Measurements from ENCODE around the gene RDH11. TPM values are rescaled to one million over a fixed set of nuclear protein-coding genes. Genes with fewer than 3 reads are reported as not detected.
"Not testable (repeated sequence)": the region's sequence is repeated elsewhere in the genome, so short reads cannot be mapped to it uniquely, and the experiment has no call there.

RDH11 gene
- total RNA-seq, 1 experiment from 2014 or later, result 45.1 TPM

- H3K27me3 ChIP-seq (ENCODE audit: control insufficient read depth, insufficient read depth, low read length), result no peaks in the 10 kb centered on the region; the same call in none of the 2 replicates
- no peak for TF ChIP-seq TCF7L2 (IDR thresholded peaks at IDR 0.05; ENCODE audit: low read depth, low read length)
- TF ChIP-seq, protein P1, sequence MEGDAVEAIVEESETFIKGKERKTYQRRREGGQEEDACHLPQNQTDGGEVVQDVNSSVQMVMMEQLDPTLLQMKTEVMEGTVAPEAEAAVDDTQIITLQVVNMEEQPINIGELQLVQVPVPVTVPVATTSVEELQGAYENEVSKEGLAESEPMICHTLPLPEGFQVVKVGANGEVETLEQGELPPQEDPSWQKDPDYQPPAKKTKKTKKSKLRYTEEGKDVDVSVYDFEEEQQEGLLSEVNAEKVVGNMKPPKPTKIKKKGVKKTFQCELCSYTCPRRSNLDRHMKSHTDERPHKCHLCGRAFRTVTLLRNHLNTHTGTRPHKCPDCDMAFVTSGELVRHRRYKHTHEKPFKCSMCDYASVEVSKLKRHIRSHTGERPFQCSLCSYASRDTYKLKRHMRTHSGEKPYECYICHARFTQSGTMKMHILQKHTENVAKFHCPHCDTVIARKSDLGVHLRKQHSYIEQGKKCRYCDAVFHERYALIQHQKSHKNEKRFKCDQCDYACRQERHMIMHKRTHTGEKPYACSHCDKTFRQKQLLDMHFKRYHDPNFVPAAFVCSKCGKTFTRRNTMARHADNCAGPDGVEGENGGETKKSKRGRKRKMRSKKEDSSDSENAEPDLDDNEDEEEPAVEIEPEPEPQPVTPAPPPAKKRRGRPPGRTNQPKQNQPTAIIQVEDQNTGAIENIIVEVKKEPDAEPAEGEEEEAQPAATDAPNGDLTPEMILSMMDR (IDR thresholded peaks at IDR 0.05), result no peak
- TF ChIP-seq POLR2AphosphoS5 (IDR thresholded peaks at IDR 0.05; ENCODE audit: low read depth, low read length), result no peak
- TF ChIP-seq REST (IDR thresholded peaks at IDR 0.05; ENCODE audit: insufficient read depth in 1 of 2, low read depth in 2 of 2, low read length in 1 of 2), result no peak
- TF ChIP-seq SIN3A (IDR thresholded peaks at IDR 0.05; ENCODE audit: borderline replicate concordance, insufficient read depth, low read depth, low read length), result no peak
- H3K27ac ChIP-seq (ENCODE audit: low read length), result no peak overlapping the region
- DNase-seq (ENCODE audit: low read depth, low spot score) (no peak), ATAC-seq (no peak)
- no peaks in the 10 kb centered on the region for H3K36me3 ChIP-seq (ENCODE audit: control insufficient read depth, insufficient read depth, low read length)
- BruUV-seq (replicated peaks), result no TSS peak
- CTCF ChIA-PET, result interaction anchor here (1.3 kb wide), 1 partner anchor 17 kb away, joined by 3 read pairs; no protein-coding TSS in a partner anchor
- intact Hi-C loops (cut with micrococcal nuclease; ENCODE audit: unreplicated experiment), result no loop called here
- POLR2A ChIA-PET, result no interaction called here
- H3K4me3 ChIP-seq (ENCODE audit: low read depth in 2 of 2, low read length in 2 of 2), result no peak overlapping the region
- H3K4me1 ChIP-seq (ENCODE audit: control insufficient read depth, insufficient read depth, low read length), result no peaks in the 10 kb centered on the region
- in situ Hi-C loops (cut with HindIII; ENCODE audit: low pct_unique_long_range_greater_than_20kb, low sequenced_read_pairs), result no loop called here
- H3K9me3 ChIP-seq (ENCODE audit: control insufficient read depth, insufficient read depth, low read depth, low read length), result no peaks in the 10 kb centered on the region
Observed at GRCh38 chr14:67721875-67722274, 26.3 kb upstream of the RDH11 start.

DNA sequence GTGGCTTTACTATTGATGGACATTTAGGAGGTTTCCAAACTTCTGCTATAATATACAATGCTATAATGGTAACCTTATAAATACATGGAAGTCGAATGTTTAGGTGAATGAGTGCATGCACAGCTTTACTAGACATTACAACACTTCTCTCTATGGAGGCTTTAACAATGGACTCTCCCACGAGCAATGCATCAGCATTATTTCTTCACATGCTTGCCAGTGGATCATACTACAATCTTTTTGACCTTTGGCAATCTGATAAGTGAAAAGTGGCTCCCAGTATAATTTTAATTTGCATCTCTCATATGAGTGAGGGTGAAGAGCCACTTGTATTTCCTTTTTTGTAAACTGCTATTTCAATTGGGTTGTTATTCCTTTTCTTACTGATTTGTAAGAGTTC, 24.3 kb upstream of the RDH11 start:
- no peak overlapping the region for H3K27ac ChIP-seq (ENCODE audit: low read length)
- no peak overlapping the region for H3K4me3 ChIP-seq (ENCODE audit: low read depth in 2 of 2, low read length in 2 of 2)
- ChIA-PET POLR2A (interaction anchor here (0.5 kb wide), 1 partner anchor 121 kb away, joined by 4 read pairs; no protein-coding TSS in a partner anchor), CTCF (no interaction called here)
- no TSS peak for BruUV-seq (replicated peaks)
- TF ChIP-seq, protein P1 (IDR thresholded peaks at IDR 0.05), result no peak
- TF ChIP-seq TCF7L2 (IDR thresholded peaks at IDR 0.05; ENCODE audit: low read depth, low read length) (no peak), POLR2AphosphoS5 (IDR thresholded peaks at IDR 0.05; ENCODE audit: low read depth, low read length) (no peak), REST (IDR thresholded peaks at IDR 0.05; ENCODE audit: insufficient read depth in 1 of 2, low read depth in 2 of 2, low read length in 1 of 2) (no peak), SIN3A (IDR thresholded peaks at IDR 0.05; ENCODE audit: borderline replicate concordance, insufficient read depth, low read depth, low read length) (no peak)
- ATAC-seq (no peak), DNase-seq (ENCODE audit: low read depth, low spot score) (no peak)
- H3K4me1 ChIP-seq (ENCODE audit: control insufficient read depth, insufficient read depth, low read length), result no peaks in the 10 kb centered on the region
- intact Hi-C loops (cut with micrococcal nuclease; ENCODE audit: unreplicated experiment), result no loop called here
- no peaks in the 10 kb centered on the region; the same call in none of the 2 replicates for H3K27me3 ChIP-seq (ENCODE audit: control insufficient read depth, insufficient read depth, low read length)
- in situ Hi-C loops (cut with HindIII; ENCODE audit: low pct_unique_long_range_greater_than_20kb, low sequenced_read_pairs), result no loop called here
- no peaks in the 10 kb centered on the region for H3K36me3 ChIP-seq (ENCODE audit: control insufficient read depth, insufficient read depth, low read length)
- H3K9me3 ChIP-seq (ENCODE audit: control insufficient read depth, insufficient read depth, low read depth, low read length), result no peaks in the 10 kb centered on the region

DNA sequence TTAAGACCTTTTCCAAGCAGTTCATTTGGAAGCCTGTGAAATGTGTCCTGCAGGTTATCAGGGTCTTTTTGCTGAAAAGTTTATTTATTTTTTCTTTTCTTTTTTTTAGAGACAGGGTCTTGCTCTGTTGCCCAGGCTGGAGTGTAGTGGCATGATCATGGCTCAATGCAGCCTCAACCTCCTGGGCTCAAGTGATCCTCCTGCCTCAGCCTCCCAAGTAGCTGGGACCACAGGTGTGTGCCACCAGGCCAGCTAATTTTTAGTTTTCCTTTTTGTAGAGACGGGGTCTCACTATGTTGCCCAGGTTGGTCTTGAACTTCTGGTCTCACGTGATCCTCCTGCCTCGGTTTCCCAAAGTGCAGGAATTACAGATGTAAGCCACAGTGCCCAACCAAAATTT, 23.8 kb upstream of the RDH11 start:
- in situ Hi-C loops (cut with HindIII; ENCODE audit: low pct_unique_long_range_greater_than_20kb, low sequenced_read_pairs); ATAC-seq; H3K27ac ChIP-seq (ENCODE audit: low read length); H3K27me3 ChIP-seq (ENCODE audit: control insufficient read depth, insufficient read depth, low read length); H3K36me3 ChIP-seq (ENCODE audit: control insufficient read depth, insufficient read depth, low read length); BruUV-seq (replicated peaks); H3K4me1 ChIP-seq (ENCODE audit: control insufficient read depth, insufficient read depth, low read length); CTCF ChIA-PET; DNase-seq (ENCODE audit: low read depth, low spot score); intact Hi-C loops (cut with micrococcal nuclease; ENCODE audit: unreplicated experiment); H3K9me3 ChIP-seq (ENCODE audit: control insufficient read depth, insufficient read depth, low read depth, low read length); H3K4me3 ChIP-seq (ENCODE audit: low read depth in 2 of 2, low read length in 2 of 2): not testable (repeated sequence)
- POLR2A ChIA-PET, result interaction anchor here (0.5 kb wide), 1 partner anchor 121 kb away, joined by 4 read pairs; no protein-coding TSS in a partner anchor
